CD4-positive, alpha-beta memory T cell (primary cell): ENCODE measurements around the gene OPTC. TPM values are rescaled to one million over a fixed set of nuclear protein-coding genes. Genes with fewer than 3 reads are reported as not detected.

Source experiments
- CTCF ChIA-PET: fragments of 350-600 bp; sonication (Branson Sonifier 250); formaldehyde crosslinking; loops from one replicate; lab custom pipeline; 2021; ENCODE audit warnings: inconsistent platforms; ENCODE audit not compliant: partially characterized antibody; lab: Charles Lee
- POLR2A ChIA-PET: fragments of 350-600 bp; sonication (Branson Sonifier 250); formaldehyde crosslinking; loops from one replicate; lab custom pipeline; 2021; ENCODE audit not compliant: partially characterized antibody; lab: Charles Lee
- DNase-seq, 5 donors: peaks; one replicate each; pipeline versions ENCODE4 v3.0.0 to v3.0.0-alpha.2; 2020 to 2022; ENCODE audit warnings: mixed read lengths in 1 of 5
- H3K27ac ChIP-seq: one replicate; pipeline ENCODE4 v1.7.0; 2013; ENCODE audit warnings: low read depth, low read length
- H3K27me3 ChIP-seq: 2 replicates; pipeline ENCODE4 v1.7.0; 2013; ENCODE audit warnings: mild to moderate bottlenecking, low read length, moderate library complexity; ENCODE audit not compliant: insufficient read depth
- H3K36me3 ChIP-seq: 2 replicates; pipeline ENCODE4 v1.7.0; 2013; ENCODE audit warnings: mild to moderate bottlenecking, low read length, moderate library complexity; ENCODE audit not compliant: insufficient read depth
- H3K4me1 ChIP-seq: 2 replicates; pipeline ENCODE4 v1.7.0; 2013; ENCODE audit warnings: mild to moderate bottlenecking, low read length, moderate library complexity; ENCODE audit not compliant: insufficient read depth
- H3K4me3 ChIP-seq, 2 donors: one replicate each; pipeline ENCODE4 v1.7.0; 2013; ENCODE audit warnings: low read length in 2 of 2, mild to moderate bottlenecking in 1 of 2
- H3K9me3 ChIP-seq, 2 donors: one replicate each; pipeline ENCODE4 v1.7.0; 2013; ENCODE audit warnings: low read length in 2 of 2, control low read depth in 1 of 2; ENCODE audit not compliant: control insufficient read depth in 1 of 2
- H3K27ac Mint-ChIP-seq, 7 donors: one replicate each; pipeline ENCODE4 v1.8.0; 2020 to 2021; ENCODE audit warnings: mixed read lengths in 7 of 7, mild to moderate bottlenecking in 6 of 7, inconsistent platforms in 3 of 7, moderate library complexity in 3 of 7
- H3K27me3 Mint-ChIP-seq, 2 donors: one replicate each; pipeline ENCODE4 v1.8.0; 2020 to 2021; ENCODE audit warnings: mixed read lengths in 2 of 2
- H3K36me3 Mint-ChIP-seq, 2 donors: one replicate each; pipeline ENCODE4 v1.8.0; 2020 to 2021; ENCODE audit warnings: mixed read lengths in 2 of 2, inconsistent platforms in 1 of 2, mild to moderate bottlenecking in 1 of 2
- H3K4me1 Mint-ChIP-seq, 4 donors: one replicate each; pipeline ENCODE4 v1.8.0; 2020 to 2021; ENCODE audit warnings: mixed read lengths in 4 of 4, mild to moderate bottlenecking in 1 of 4
- H3K4me3 Mint-ChIP-seq, 8 donors: one replicate each; pipeline ENCODE4 v1.8.0; 2020 to 2021; ENCODE audit warnings: mixed read lengths in 8 of 8, mild to moderate bottlenecking in 7 of 8, moderate library complexity in 6 of 8, inconsistent platforms in 3 of 8
- H3K9me3 Mint-ChIP-seq, 8 donors: one replicate each; pipeline ENCODE4 v1.8.0; 2020 to 2021; ENCODE audit warnings: mixed read lengths in 8 of 8, mild to moderate bottlenecking in 5 of 8, inconsistent platforms in 3 of 8, moderate library complexity in 1 of 8
- intact Hi-C: fragments of 100-400 bp; cut with micrococcal nuclease; formaldehyde crosslinking; loops from one replicate; pipeline ENCODE4 v1.15.1; 2023
- polyA plus RNA-seq, 2 donors: library from polyadenylated mRNA; unstranded; fragments of 300-500 nt; fragmentation: Illumina TruSeq; gene quantifications; one replicate each; pipeline ENCODE4 v1.2.3, GENCODE V29; 2021
- total RNA-seq, 2 experiments: library from RNA; stranded (reverse); gene quantifications; one replicate each; pipeline ENCODE4 v1.2.3, GENCODE V29; 2021

OPTC gene
- total and polyA plus RNA-seq, 4 experiments from 2014 or later, result not detected

DNA sequence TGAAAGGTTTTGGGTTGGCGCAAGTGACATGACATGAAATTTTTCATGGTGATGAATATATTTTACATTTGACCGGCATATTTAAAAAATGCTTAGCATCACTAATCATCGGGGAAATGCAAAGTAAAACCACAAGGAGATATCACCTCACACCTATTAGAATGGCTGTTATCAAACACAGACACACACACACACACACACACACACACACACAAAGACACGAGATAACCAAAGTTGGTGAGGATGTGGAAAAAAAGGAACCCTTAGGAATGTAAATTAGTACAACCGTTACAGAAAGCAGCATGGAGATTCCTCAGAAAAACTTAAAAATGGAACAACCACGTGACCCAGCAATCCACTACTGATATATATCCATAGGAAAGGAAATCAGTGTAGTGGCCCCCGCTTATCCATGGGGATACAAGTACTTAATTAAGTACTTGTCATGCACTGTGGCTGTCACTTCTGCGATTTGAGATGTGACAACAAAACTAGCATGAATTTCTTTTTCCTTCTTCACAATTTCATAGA lies 34.2 kb upstream of the OPTC start:
- no peak overlapping the region for H3K4me3 Mint-ChIP-seq
- Histone ChIP-seq H3K9me3 (no peaks in the 10 kb centered on the region), H3K4me1 (no peaks in the 10 kb centered on the region), H3K27me3 (peaks cover 4% of the 10 kb centered on the region), H3K27ac (no peak overlapping the region), H3K4me3 (no peak overlapping the region), H3K36me3 (no peaks in the 10 kb centered on the region)
- no peak for DNase-seq
- intact Hi-C loops, result no loop called here
- ChIA-PET POLR2A (no interaction called here), CTCF (interaction anchor here (0.9 kb wide), 1 partner anchor 28 kb away, joined by 3 read pairs; no protein-coding TSS in a partner anchor)
- H3K9me3 Mint-ChIP-seq, result no peaks in the 10 kb centered on the region
- H3K36me3 Mint-ChIP-seq, result no peaks in the 10 kb centered on the region
- no peak overlapping the region for H3K27ac Mint-ChIP-seq
- peaks cover 27 to 34% of the 10 kb centered on the region in 2 donors for H3K27me3 Mint-ChIP-seq
- no peaks in the 10 kb centered on the region for H3K4me1 Mint-ChIP-seq

DNA sequence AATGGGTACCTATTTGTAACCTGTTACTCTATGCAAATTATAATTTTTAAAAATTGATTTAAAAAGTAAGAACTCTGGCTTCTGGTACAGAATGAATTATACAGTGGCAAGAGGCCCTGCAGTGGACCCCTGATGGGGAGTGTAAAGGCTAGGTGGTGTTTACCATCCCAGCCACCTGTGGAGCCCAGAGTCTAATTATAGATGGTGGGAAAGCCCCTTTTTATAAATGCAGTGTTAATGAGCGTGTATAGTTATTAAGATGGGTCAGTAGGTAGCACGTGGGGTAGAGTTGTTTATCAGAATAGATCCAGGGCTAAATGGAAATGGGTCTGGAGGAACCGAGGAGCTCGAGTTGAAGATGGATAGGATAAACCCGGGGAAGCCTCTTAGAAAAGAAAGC lies 32.2 kb upstream of the OPTC start:
- H3K4me1 Mint-ChIP-seq, result no peaks in the 10 kb centered on the region
- no peak for DNase-seq
- Histone ChIP-seq H3K4me1 (no peaks in the 10 kb centered on the region), H3K4me3 (no peak overlapping the region), H3K36me3 (no peaks in the 10 kb centered on the region), H3K9me3 (no peaks in the 10 kb centered on the region), H3K27ac (no peak overlapping the region), H3K27me3 (peaks cover 4% of the 10 kb centered on the region)
- no peaks in the 10 kb centered on the region for H3K36me3 Mint-ChIP-seq
- ChIA-PET CTCF (no interaction called here), POLR2A (no interaction called here)
- intact Hi-C loops, result no loop called here
- H3K9me3 Mint-ChIP-seq, result no peaks in the 10 kb centered on the region
- peaks cover 23 to 32% of the 10 kb centered on the region in 2 donors for H3K27me3 Mint-ChIP-seq
- no peak overlapping the region for H3K4me3 Mint-ChIP-seq
- H3K27ac Mint-ChIP-seq, result no peak overlapping the region

- no peaks in the 10 kb centered on the region for H3K4me1 ChIP-seq
- no peaks in the 10 kb centered on the region for H3K36me3 ChIP-seq
- no peak overlapping the region for H3K4me3 ChIP-seq
- H3K27ac ChIP-seq, result no peak overlapping the region
- ChIA-PET POLR2A (no interaction called here), CTCF (interaction anchor here (1.3 kb wide), 1 partner anchor 42 kb away, joined by 3 read pairs; no protein-coding TSS in a partner anchor)
- H3K27me3 ChIP-seq, result peaks cover 4% of the 10 kb centered on the region
- Mint-ChIP-seq H3K27ac (no peak overlapping the region), H3K9me3 (no peaks in the 10 kb centered on the region), H3K27me3 (peaks cover 23 to 29% of the 10 kb centered on the region in 2 donors), H3K4me1 (no peaks in the 10 kb centered on the region), H3K36me3 (no peaks in the 10 kb centered on the region), H3K4me3 (no peak overlapping the region)
- DNase-seq, result no peak
- intact Hi-C loops, result no loop called here
- no peaks in the 10 kb centered on the region for H3K9me3 ChIP-seq
These were observed 31.8 kb upstream of the OPTC start for GRCh38 chr1:203462143-203462542.

DNA sequence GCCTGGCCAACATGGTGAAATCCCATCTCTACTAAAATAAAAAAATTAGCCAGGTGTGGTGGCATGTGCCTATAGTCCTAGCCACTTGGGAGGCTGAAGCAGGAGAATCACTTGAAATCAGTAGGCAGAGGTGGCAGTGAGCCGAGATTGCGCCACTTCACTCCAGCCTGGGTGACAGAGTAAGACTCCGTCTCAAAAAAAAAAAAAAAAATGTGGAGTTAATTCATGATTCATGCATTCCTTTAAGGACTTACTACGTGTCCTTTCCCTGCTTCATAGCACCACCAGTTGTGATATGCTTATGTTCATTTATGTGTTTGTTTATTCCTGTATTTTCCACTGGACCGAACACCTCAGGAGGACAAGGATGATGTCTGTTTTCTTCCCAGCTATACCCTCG lies 31.1 kb upstream of the OPTC start:
- Histone ChIP-seq H3K27me3 (peaks cover 4% of the 10 kb centered on the region), H3K4me1 (no peaks in the 10 kb centered on the region), H3K36me3 (no peaks in the 10 kb centered on the region), H3K9me3 (no peaks in the 10 kb centered on the region), H3K27ac (no peak overlapping the region), H3K4me3 (no peak overlapping the region)
- H3K4me1 Mint-ChIP-seq, result no peaks in the 10 kb centered on the region
- no peak overlapping the region for H3K4me3 Mint-ChIP-seq
- no peak overlapping the region for H3K27ac Mint-ChIP-seq
- POLR2A ChIA-PET, result no interaction called here
- no peaks in the 10 kb centered on the region for H3K9me3 Mint-ChIP-seq
- CTCF ChIA-PET, result interaction anchor here (1.3 kb wide), 1 partner anchor 42 kb away, joined by 3 read pairs; no protein-coding TSS in a partner anchor
- intact Hi-C loops, result no loop called here
- no peak for DNase-seq
- H3K27me3 Mint-ChIP-seq, result peaks cover 23 to 29% of the 10 kb centered on the region in 2 donors
- no peaks in the 10 kb centered on the region for H3K36me3 Mint-ChIP-seq

- Histone ChIP-seq H3K9me3 (no peaks in the 10 kb centered on the region), H3K27ac (no peak overlapping the region), H3K4me3 (no peak overlapping the region), H3K27me3 (peaks cover 4% of the 10 kb centered on the region), H3K4me1 (no peaks in the 10 kb centered on the region), H3K36me3 (no peaks in the 10 kb centered on the region)
- intact Hi-C loops, result no loop called here
- CTCF ChIA-PET, result interaction anchor here (1.3 kb wide), 1 partner anchor 41 kb away, joined by 3 read pairs; no protein-coding TSS in a partner anchor
- peaks cover 20 to 33% of the 10 kb centered on the region in 2 donors for H3K27me3 Mint-ChIP-seq
- no peaks in the 10 kb centered on the region for H3K4me1 Mint-ChIP-seq
- H3K36me3 Mint-ChIP-seq, result no peaks in the 10 kb centered on the region
- H3K27ac Mint-ChIP-seq, result no peak overlapping the region
- H3K9me3 Mint-ChIP-seq, result no peaks in the 10 kb centered on the region
- DNase-seq, result no peak
- POLR2A ChIA-PET, result no interaction called here
- H3K4me3 Mint-ChIP-seq, result no peak overlapping the region
These were observed 30.4 kb upstream of the OPTC start for GRCh38 chr1:203463469-203464062.

GRCh38 chr1:203464226-203464625 lies 29.7 kb upstream of the OPTC start:
- intact Hi-C loops, result no loop called here
- H3K36me3 Mint-ChIP-seq, result no peaks in the 10 kb centered on the region

DNA sequence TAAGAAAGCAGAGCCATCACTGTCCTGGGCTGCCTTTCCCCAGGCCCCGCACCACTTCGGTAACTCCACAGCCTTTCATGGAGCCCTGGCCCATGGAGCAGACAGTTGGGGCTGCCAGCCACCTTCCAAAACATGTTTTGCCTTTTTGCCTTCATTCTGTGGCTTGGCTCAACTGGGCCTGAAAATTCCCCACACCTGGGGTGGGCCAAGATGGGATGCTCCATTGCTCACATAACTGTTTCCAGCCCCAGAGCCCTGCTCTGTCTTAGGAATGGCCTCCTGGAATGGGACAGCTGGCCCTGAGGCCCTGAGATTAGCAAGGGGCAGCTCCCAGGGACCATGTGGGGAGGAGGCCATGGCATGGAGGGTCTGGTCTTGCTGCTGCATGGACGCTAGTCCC lies 29.2 kb upstream of the OPTC start:
- Mint-ChIP-seq H3K27me3 (peaks cover 20 to 35% of the 10 kb centered on the region in 2 donors), H3K4me3 (no peak overlapping the region), H3K36me3 (no peaks in the 10 kb centered on the region), H3K27ac (no peak overlapping the region), H3K4me1 (no peaks in the 10 kb centered on the region), H3K9me3 (no peaks in the 10 kb centered on the region)
- ChIA-PET CTCF (no interaction called here), POLR2A (no interaction called here)
- DNase-seq, result no peak
- H3K4me1 ChIP-seq, result no peaks in the 10 kb centered on the region
- intact Hi-C loops, result no loop called here
- H3K36me3 ChIP-seq, result no peaks in the 10 kb centered on the region
- H3K9me3 ChIP-seq, result no peaks in the 10 kb centered on the region
- peaks cover 4% of the 10 kb centered on the region for H3K27me3 ChIP-seq
- H3K4me3 ChIP-seq, result no peak overlapping the region
- H3K27ac ChIP-seq, result no peak overlapping the region

More at GRCh38 chr1:203464226-203464625, 29.7 kb upstream of the OPTC start:
- Mint-ChIP-seq H3K9me3 (no peaks in the 10 kb centered on the region), H3K4me1 (no peaks in the 10 kb centered on the region), H3K27me3 (peaks cover 21 to 35% of the 10 kb centered on the region in 2 donors), H3K4me3 (no peak overlapping the region), H3K27ac (no peak overlapping the region)
- no peaks in the 10 kb centered on the region for H3K9me3 ChIP-seq
- peaks cover 4% of the 10 kb centered on the region for H3K27me3 ChIP-seq
- H3K36me3 ChIP-seq, result no peaks in the 10 kb centered on the region
- no peak overlapping the region for H3K4me3 ChIP-seq
- H3K27ac ChIP-seq, result no peak overlapping the region
- H3K4me1 ChIP-seq, result no peaks in the 10 kb centered on the region
- POLR2A ChIA-PET, result no interaction called here
- no peak for DNase-seq
- CTCF ChIA-PET, result no interaction called here
